ENCODE data around the gene GUCA2B.

The GUCA2B gene

DNA sequence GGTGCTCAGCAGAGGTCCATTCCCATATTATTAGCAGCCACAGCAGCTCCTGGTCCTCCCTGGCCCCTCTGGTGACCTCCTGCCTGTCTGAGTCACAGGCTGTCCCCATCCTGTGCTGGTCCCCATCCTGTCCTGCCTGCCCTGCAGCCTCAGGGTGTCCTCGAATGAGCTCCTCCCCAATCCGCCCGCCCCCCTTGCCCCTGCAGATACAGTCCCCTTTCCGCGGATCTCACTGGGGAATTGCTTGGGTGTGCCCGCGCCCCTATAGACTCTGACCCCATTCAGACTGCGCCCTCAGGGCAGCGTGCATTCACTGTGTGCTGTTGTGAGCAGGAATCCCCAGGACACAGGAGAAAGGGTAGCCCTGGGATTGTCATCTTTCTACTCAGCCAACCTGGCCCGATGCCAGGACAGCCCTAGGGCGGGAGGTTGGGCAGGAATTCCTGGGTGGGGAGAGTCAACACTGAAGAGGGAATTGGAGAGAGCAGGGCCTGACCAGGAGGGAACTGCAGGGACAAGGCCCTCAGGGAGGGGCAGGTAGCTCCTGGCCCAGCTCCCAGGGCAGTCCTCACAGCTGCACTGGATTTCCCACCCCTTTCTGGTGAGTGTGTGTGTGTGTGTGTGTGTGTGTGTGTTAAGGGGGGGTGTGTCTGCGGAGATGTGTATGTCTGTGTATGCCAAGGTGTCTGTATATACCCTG lies 12.5 kb downstream of the GUCA2B start:
- TF ChIP-seq, protein P1, sequence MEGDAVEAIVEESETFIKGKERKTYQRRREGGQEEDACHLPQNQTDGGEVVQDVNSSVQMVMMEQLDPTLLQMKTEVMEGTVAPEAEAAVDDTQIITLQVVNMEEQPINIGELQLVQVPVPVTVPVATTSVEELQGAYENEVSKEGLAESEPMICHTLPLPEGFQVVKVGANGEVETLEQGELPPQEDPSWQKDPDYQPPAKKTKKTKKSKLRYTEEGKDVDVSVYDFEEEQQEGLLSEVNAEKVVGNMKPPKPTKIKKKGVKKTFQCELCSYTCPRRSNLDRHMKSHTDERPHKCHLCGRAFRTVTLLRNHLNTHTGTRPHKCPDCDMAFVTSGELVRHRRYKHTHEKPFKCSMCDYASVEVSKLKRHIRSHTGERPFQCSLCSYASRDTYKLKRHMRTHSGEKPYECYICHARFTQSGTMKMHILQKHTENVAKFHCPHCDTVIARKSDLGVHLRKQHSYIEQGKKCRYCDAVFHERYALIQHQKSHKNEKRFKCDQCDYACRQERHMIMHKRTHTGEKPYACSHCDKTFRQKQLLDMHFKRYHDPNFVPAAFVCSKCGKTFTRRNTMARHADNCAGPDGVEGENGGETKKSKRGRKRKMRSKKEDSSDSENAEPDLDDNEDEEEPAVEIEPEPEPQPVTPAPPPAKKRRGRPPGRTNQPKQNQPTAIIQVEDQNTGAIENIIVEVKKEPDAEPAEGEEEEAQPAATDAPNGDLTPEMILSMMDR (IDR thresholded peaks at IDR 0.05; ENCODE audit: borderline replicate concordance, insufficient read depth, low read depth, low read length): no peak
- H3K4me3 ChIP-seq (ENCODE audit: low read depth, low read length): no peak overlapping the region

DNA sequence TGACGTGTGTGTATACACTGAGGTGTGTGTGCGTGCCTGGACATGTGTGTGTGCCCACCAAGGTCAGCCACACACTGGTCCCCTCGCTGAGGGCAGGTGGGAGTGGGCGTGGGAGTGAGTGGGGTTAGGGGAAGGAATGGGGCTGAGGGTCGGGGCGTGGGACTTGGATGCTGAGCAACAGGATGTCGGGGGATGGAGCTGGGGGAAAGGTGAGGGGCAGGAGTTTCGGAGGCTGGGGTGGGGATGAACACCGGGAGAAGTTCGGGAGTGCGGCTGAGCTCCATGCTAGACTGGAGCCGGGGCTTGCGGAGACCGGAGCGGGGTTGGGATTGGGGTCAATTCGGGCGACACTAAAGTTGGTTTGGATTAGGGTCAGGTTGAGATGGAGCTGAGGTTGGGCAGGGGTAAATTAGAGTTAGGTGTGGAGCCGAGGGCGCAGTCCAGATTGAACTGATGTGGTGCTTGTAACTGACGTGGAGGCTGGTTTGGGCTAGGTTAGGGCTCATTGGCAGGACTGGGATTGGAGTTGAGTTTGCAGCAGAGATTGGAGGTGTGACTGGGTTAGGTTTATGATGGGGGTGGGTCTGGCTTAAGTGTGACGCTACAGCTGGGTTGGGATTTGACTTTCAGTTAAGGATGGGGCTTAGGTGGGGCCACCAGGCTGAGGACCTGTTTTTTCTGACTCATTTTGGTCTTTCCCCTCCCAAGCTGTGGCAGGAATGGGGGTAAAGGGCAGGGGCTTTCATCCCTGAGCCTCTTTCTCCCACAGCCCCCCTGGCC lies 14.6 kb downstream of the GUCA2B start:
- H3K4me3 ChIP-seq (ENCODE audit: low read depth, low read length): no peak overlapping the region
- TF ChIP-seq, protein P1 (IDR thresholded peaks at IDR 0.05; ENCODE audit: borderline replicate concordance, insufficient read depth, low read depth, low read length): no peak

DNA sequence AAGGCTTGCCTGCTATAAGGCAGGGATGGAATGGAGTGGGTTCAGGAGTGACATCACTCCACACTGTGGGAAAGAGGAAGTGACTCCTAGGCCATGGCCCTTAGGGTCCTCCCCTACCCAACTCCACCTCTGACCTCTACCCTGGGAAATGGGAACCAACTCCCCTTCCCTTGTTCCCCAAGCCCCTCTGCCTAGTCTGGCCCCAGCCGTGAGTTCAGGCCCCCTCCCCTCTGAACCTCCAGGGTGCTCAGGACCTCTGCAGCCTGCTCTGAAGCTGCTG lies 15.1 kb downstream of the GUCA2B start:
- TF ChIP-seq, protein P1 (IDR thresholded peaks at IDR 0.05; ENCODE audit: borderline replicate concordance, insufficient read depth, low read depth, low read length): no peak

DNA sequence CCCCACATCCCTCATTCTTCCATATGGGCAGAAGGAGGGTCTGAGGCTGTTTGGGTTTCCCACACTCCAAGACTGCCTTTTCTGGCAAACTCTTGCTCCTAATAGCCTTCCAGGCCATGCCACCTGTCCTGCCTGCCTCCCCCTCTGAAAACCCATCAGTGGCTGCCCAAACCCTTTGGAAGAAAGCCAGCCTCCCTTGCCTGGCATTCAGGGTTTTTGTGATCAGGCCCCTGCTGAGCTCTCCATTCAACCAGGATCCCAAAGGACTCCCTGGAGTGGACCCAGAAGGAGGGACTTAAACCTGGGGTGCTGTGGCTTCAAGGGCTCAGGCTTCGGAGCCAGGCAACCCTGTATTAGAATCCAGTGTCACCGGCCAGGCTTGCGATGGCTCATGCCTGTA lies 15.6 kb downstream of the GUCA2B start:
- H3K4me3 ChIP-seq (ENCODE audit: low read depth, low read length): no peak overlapping the region
- TF ChIP-seq, protein P1 (IDR thresholded peaks at IDR 0.05; ENCODE audit: borderline replicate concordance, insufficient read depth, low read depth, low read length): no peak

More for the DNA sequence above, 15.1 kb downstream of the GUCA2B start:
- H3K4me3 ChIP-seq (ENCODE audit: low read depth, low read length): no peak overlapping the region

DNA sequence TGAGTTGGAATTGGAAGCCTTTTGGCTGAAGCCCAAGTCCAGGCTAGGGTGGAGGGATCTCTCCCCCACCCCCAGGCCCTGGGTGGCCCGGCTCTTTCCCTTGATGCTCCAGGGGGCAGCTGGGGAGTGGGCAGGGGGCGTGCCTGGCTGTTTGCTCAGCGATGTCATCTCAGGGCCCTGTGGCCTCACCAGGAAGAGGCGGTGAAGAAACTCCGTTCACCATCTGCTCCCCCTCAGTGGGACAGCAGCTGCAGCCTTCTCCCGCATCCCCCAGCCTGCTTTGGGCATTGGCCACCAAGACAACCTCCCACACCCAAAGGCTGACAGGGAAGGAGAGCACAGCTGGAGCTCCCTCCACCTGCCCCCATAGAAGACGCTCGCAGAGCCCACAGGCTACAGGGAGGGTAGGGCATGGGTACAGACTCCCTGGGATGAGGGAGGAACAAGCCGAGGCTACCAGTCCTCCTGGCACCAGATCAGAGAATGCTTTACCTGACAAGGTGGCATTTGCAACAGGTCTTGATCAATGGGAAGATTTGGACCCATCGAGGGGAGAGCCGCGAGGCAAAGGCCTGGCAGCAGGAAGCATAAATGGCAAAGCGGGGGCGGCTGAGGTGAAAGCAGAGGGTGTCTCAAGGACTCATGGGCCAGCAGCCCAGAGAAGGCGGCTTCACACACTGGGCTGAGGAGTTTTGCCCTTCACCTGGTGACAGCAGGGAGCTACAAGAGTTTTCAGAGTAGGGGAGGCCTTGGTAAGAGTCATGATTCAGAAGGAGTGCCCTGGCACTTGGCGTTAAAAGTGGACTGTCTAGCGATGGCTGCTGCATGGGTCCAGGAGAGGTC lies 17.8 kb downstream of the GUCA2B start:
- H3K4me3 ChIP-seq (ENCODE audit: low read depth, low read length): no peak overlapping the region
- TF ChIP-seq, protein P1 (IDR thresholded peaks at IDR 0.05; ENCODE audit: borderline replicate concordance, insufficient read depth, low read depth, low read length): no peak

DNA sequence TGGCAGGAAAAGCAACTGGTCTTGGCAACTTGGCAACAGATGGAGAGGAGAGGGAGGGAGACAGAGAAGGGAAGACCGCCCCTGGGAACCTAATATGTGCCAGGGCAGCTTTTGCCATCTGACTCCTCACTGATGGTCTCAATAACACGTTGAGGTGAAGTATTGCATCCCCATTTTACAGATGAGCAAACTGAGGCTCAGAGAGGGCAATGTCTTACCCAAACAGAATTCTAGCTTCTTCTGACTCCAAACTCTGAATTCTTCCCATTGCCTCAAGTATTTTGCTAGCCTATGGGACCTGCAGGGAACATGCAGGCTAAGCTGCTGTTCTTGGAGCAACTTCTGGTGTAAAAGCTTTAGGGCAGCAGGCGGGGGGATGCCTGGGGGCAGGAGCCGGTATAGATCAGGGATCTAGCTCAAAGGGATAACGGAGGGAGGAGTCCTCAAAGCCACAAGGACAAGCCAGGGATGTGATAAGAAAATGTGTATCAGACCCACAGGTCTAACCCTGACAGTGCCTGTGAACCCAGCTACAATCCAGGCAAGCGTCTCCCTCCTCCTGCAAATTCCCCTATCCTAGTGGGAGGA lies 18.6 kb downstream of the GUCA2B start:
- H3K4me3 ChIP-seq (ENCODE audit: low read depth, low read length): no peak overlapping the region
- TF ChIP-seq, protein P1 (IDR thresholded peaks at IDR 0.05; ENCODE audit: borderline replicate concordance, insufficient read depth, low read depth, low read length): no peak
